Measurements from ENCODE around the gene EYS. TPM values are rescaled to one million over a fixed set of nuclear protein-coding genes. Genes with fewer than 3 reads are reported as not detected.

The EYS gene
- total RNA-seq, 1 donor from 2014 or later, result not detected

DNA sequence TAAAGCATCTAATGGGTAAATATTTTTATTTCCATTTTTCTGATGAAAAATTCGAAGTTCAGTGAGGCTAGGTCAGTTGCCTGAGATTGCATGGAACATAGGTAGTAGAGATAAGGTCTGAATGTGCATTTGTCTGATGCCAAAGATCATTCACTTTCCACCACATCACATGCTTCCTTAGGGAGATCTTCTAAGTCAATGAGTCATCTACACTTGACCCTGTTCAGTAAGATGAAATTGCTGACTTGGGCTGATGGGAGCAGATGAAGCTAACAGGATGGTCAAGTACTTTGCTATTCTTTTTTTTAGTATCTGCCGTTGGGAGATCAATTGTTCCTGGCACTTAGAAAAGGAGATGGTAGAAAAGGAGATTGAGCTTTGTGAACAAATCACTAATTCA, 1560.2 kb downstream of the EYS start:
- Histone ChIP-seq H3K4me1 (no peaks in the 10 kb centered on the region), H3K9me3 (no peaks in the 10 kb centered on the region), H3K27ac (no peak overlapping the region), H3K36me3 (no peaks in the 10 kb centered on the region), H3K27me3 (no peaks in the 10 kb centered on the region), H3K4me3 (no peak overlapping the region)
- TF ChIP-seq, protein P1, sequence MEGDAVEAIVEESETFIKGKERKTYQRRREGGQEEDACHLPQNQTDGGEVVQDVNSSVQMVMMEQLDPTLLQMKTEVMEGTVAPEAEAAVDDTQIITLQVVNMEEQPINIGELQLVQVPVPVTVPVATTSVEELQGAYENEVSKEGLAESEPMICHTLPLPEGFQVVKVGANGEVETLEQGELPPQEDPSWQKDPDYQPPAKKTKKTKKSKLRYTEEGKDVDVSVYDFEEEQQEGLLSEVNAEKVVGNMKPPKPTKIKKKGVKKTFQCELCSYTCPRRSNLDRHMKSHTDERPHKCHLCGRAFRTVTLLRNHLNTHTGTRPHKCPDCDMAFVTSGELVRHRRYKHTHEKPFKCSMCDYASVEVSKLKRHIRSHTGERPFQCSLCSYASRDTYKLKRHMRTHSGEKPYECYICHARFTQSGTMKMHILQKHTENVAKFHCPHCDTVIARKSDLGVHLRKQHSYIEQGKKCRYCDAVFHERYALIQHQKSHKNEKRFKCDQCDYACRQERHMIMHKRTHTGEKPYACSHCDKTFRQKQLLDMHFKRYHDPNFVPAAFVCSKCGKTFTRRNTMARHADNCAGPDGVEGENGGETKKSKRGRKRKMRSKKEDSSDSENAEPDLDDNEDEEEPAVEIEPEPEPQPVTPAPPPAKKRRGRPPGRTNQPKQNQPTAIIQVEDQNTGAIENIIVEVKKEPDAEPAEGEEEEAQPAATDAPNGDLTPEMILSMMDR (IDR thresholded peaks at IDR 0.05), result no peak
- DNase-seq (ENCODE audit: low spot score in 2 of 2), result no peak
- intact Hi-C loops (cut with DNase I), result no loop called here

DNA sequence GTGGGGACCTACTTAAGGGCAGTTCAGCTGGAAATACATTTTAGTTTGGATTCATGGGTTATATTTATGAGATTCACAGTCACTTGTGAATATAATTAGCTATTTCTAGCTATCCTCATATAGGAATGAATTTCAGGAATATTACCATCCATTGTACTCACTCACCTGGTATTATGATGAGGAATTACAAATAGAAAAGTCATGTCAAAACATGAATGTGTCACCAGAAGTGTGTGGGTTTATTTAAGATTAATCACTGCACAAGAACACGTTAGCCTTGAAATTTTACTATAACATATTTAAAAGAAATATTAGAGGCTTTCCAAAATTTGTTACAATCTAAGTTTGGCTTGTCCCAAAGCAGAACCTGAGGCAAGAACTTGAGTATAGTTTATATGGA, 1560.9 kb downstream of the EYS start:
- intact Hi-C loops (cut with DNase I), result no loop called here
- no peak for DNase-seq (ENCODE audit: low spot score in 2 of 2)
- no peaks in the 10 kb centered on the region for H3K27me3 ChIP-seq
- TF ChIP-seq, protein P1 (IDR thresholded peaks at IDR 0.05), result no peak
- no peaks in the 10 kb centered on the region for H3K9me3 ChIP-seq
- H3K36me3 ChIP-seq, result no peaks in the 10 kb centered on the region
- H3K4me3 ChIP-seq, result no peak overlapping the region
- no peak overlapping the region for H3K27ac ChIP-seq
- H3K4me1 ChIP-seq, result no peaks in the 10 kb centered on the region

DNA sequence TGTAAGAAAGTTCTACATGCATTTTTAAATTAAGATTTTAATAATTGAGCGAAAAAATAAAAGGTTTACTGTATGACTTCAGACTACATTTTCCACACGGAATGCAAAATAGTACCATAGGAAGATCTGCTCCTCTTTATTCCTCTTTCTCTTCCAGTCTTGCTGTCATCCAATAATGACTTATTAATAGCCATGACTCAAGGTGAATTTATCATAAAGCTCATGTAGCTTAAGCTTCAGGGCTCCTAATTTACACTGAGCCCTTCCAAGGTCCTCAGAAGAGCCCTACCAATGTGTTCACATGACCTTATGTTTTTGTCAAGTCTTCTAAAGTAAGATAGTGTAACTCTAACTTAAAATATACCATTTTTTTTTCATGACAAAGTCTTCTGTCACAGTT, 1561.4 kb downstream of the EYS start:
- Histone ChIP-seq H3K9me3 (no peaks in the 10 kb centered on the region), H3K27me3 (no peaks in the 10 kb centered on the region), H3K36me3 (no peaks in the 10 kb centered on the region), H3K27ac (no peak overlapping the region), H3K4me3 (no peak overlapping the region), H3K4me1 (no peaks in the 10 kb centered on the region)
- TF ChIP-seq, protein P1 (IDR thresholded peaks at IDR 0.05), result no peak
- intact Hi-C loops (cut with DNase I), result no loop called here
- DNase-seq (ENCODE audit: low spot score in 2 of 2), result no peak

DNA sequence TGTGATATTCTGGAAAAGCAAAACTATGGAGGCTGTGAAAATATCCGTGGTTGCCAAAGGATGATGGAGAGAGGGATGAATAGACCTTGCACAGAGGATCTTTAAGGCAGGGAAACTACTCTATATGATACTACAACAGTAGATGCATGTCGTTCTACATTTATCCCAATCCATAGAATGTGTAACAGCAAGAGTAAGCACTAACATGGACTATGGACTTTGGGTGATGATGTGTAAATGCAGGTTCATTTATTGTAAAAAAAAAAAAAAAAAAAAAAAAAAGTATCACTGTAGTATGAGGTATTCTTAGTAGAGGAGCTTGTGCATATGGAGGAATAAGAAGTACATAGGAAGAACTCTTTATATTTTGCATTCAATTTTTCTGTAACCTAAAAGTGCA, 1563.9 kb downstream of the EYS start:
- H3K4me1 ChIP-seq, result no peaks in the 10 kb centered on the region
- no peak for DNase-seq (ENCODE audit: low spot score in 2 of 2)
- no peaks in the 10 kb centered on the region for H3K9me3 ChIP-seq
- H3K4me3 ChIP-seq, result no peak overlapping the region
- intact Hi-C loops (cut with DNase I), result no loop called here
- H3K27ac ChIP-seq, result no peak overlapping the region
- no peaks in the 10 kb centered on the region for H3K36me3 ChIP-seq
- TF ChIP-seq, protein P1 (IDR thresholded peaks at IDR 0.05), result no peak
- H3K27me3 ChIP-seq, result no peaks in the 10 kb centered on the region

DNA sequence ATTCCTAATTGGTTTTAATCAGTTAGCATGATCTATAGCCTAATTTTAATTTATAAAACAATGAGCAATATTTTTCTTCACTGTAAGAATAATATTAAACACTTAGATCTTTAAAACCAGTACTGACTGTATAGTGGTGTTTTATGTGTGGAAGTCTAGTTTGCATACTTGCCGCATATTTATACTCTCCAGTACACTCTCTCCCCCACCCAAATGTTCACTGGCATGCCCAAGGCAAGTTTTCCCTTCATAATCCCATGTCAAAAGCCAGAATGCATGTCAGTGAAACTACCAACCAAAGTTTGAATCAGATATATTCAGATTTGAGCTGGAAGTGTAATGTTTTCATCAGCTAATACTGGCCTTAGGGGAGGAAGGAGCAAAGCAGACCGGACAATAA, 1565.3 kb downstream of the EYS start:
- H3K36me3 ChIP-seq, result no peaks in the 10 kb centered on the region
- no peaks in the 10 kb centered on the region for H3K4me1 ChIP-seq
- TF ChIP-seq, protein P1 (IDR thresholded peaks at IDR 0.05), result no peak
- H3K9me3 ChIP-seq, result no peaks in the 10 kb centered on the region
- no peaks in the 10 kb centered on the region for H3K27me3 ChIP-seq
- H3K4me3 ChIP-seq, result no peak overlapping the region
- intact Hi-C loops (cut with DNase I), result no loop called here
- H3K27ac ChIP-seq, result no peak overlapping the region
- DNase-seq (ENCODE audit: low spot score in 2 of 2), result no peak

DNA sequence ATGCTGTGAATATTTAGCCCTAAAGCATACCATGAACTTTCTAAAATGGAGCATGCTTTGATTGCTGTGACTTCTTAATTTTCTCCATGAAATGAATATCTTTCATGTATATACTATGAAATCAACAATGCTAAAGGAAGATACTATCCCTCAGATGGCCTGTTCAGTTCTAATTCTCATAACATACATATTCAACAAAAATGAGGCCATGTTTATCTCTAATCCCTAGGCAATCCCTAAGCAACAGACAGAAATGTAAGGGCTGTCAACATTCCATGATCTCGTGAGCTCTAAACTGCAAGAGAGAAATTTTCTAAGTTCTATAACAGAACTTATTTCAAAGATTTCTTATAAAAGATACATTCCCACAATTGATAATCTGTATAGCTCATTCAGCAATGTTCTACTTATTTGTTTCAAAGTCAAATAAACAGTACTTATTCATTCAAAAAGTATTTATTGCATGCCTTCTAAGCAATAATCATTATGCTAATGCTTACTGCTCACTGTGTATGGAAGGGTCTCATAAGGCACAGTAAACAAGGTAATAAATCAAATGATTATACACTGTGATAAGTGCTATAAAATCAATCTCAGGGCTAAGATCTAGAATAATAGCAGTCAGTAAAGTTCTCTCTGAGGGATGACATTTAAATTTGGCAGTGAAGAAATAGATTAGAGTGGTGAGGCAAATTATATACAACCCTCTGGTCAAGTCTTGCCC, 1578.6 kb downstream of the EYS start:
- intact Hi-C loops (cut with DNase I), result no loop called here

More for the DNA sequence above, 1578.6 kb downstream of the EYS start:
- H3K9me3 ChIP-seq, result no peaks in the 10 kb centered on the region
- no peaks in the 10 kb centered on the region for H3K36me3 ChIP-seq
- no peak for DNase-seq (ENCODE audit: low spot score in 2 of 2)
- no peak overlapping the region for H3K4me3 ChIP-seq
- TF ChIP-seq, protein P1 (IDR thresholded peaks at IDR 0.05), result no peak
- H3K4me1 ChIP-seq, result no peaks in the 10 kb centered on the region
- no peak overlapping the region for H3K27ac ChIP-seq
- no peaks in the 10 kb centered on the region for H3K27me3 ChIP-seq

All from ascending aorta (tissue), 2 donors.